Measurements from ENCODE around the gene SAT2.
"Not testable (repeated sequence)": the region's sequence is repeated elsewhere in the genome, so short reads cannot be mapped to it uniquely, and the experiment has no call there.

The SAT2 gene

GRCh38 chr17:7613769-7614424, 13.7 kb downstream of the SAT2 start:
- in situ Hi-C loops (cut with HindIII; ENCODE audit: low pct_ligation_motif_present, low sequenced_read_pairs), result no loop called here
- Histone ChIP-seq H3K4me3 (ENCODE audit: low read depth, low read length) (peak overlapping the region; percentile 87), H3K36me3 (replicated peaks) (peaks cover 3% of the 10 kb centered on the region), H3K27ac (peak overlapping the region; percentile 72), H3K27me3 (replicated peaks) (no peaks in the 10 kb centered on the region)
- DNase-seq, result peak; percentile 16
- peak; percentile 13 for TF ChIP-seq CTCF (IDR thresholded peaks at IDR 0.05; ENCODE audit: low read depth, low read length, missing control alignments)

DNA sequence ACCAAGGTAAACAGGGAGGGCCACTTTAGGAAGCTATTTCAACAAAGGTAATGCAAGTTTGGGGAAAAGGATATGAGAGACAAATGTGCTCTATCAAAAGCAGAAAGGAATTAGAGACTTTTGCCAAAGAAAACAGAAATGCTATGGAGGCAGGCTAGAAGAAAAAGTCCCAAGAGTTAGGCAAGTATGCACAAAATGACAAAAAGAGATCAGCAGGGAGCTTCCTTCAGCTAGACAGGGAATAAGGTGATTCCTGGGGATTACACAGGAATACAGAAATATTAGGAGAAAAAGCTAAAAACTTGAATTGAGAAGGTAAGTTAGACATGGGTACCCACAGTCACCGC, 15.4 kb downstream of the SAT2 start:
- no peaks in the 10 kb centered on the region for H3K27me3 ChIP-seq (replicated peaks)
- no peak for DNase-seq
- H3K36me3 ChIP-seq (replicated peaks), result peaks cover 3% of the 10 kb centered on the region
- H3K27ac ChIP-seq, result peak overlapping the region; percentile 7
- no peak overlapping the region for H3K4me3 ChIP-seq (ENCODE audit: low read depth, low read length)
- in situ Hi-C loops (cut with HindIII; ENCODE audit: low pct_ligation_motif_present, low sequenced_read_pairs), result no loop called here
- TF ChIP-seq CTCF (IDR thresholded peaks at IDR 0.05; ENCODE audit: low read depth, low read length, missing control alignments), result no peak

DNA sequence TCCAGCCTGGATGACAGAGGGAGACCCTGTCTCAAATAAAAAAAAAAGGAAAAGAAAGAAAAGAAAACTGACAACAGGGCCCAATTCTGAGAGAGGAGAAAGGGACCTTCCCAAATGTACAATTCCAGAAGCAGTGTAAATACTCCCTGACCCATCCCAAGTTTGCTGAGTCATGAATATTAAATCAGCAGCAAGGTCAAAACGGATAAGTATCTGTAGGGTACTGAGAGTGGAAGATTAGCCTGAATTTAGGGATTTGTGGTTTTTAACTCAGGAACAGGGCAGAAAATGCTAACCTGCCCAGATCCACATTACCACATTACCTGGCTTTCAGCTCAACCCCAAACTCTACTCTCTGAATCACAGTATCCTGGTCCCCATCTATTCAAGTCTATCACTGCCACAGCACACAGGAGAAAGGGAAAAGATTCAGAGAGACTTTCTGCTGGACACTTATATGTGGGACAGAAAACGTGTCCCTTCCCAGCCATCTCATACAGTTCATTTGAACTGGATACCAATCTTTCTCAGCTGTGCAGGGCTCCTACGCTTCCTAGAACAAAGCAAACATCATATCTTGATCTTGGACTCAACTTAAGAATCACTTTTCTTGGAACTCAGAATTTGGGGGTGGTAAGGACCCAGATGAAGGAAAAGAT, 15.9 kb downstream of the SAT2 start:
- Histone ChIP-seq H3K36me3 (replicated peaks) (peaks cover 3% of the 10 kb centered on the region), H3K27ac (peak overlapping the region; percentile 7), H3K4me3 (ENCODE audit: low read depth, low read length) (no peak overlapping the region), H3K27me3 (replicated peaks) (no peaks in the 10 kb centered on the region)
- no peak for DNase-seq
- in situ Hi-C loops (cut with HindIII; ENCODE audit: low pct_ligation_motif_present, low sequenced_read_pairs), result no loop called here
- no peak for TF ChIP-seq CTCF (IDR thresholded peaks at IDR 0.05; ENCODE audit: low read depth, low read length, missing control alignments)

DNA sequence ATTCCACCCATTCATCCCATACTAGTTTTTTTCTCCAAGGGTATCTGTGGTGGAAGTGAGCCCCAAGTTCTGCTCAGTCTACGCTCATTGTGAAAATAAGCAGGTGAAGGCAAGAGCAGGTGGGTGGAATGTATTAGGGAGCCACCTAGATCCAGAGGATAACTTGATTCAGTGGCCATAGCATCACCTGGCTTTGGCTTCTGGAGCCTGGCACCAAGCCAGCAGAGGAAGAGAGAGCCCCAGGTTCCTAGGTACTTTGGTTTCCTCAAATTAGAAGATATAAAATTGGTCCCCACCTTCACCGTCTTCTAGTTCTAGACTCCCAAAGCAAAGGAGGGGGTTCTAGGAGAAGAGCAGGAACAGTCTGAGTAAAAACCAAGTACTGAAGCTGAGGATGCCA, 17.0 kb downstream of the SAT2 start:
- in situ Hi-C loops (cut with HindIII; ENCODE audit: low pct_ligation_motif_present, low sequenced_read_pairs), result no loop called here
- TF ChIP-seq CTCF (IDR thresholded peaks at IDR 0.05; ENCODE audit: low read depth, low read length, missing control alignments), result no peak
- H3K27me3 ChIP-seq (replicated peaks), result no peaks in the 10 kb centered on the region
- H3K27ac ChIP-seq, result no peak overlapping the region
- H3K4me3 ChIP-seq (ENCODE audit: low read depth, low read length), result no peak overlapping the region
- H3K36me3 ChIP-seq (replicated peaks), result peaks cover 3% of the 10 kb centered on the region
- DNase-seq, result no peak

- in situ Hi-C loops (cut with HindIII; ENCODE audit: low pct_ligation_motif_present, low sequenced_read_pairs), result no loop called here
- H3K4me3 ChIP-seq (ENCODE audit: low read depth, low read length), result no peak overlapping the region
- no peak overlapping the region for H3K27ac ChIP-seq
- H3K36me3 ChIP-seq (replicated peaks), result peaks cover 30% of the 10 kb centered on the region
- no peaks in the 10 kb centered on the region for H3K27me3 ChIP-seq (replicated peaks)
- TF ChIP-seq CTCF (IDR thresholded peaks at IDR 0.05; ENCODE audit: low read depth, low read length, missing control alignments), result no peak
- no peak for DNase-seq
Measured at GRCh38 chr17:7606280-7606679, 21.3 kb downstream of the SAT2 start.

DNA sequence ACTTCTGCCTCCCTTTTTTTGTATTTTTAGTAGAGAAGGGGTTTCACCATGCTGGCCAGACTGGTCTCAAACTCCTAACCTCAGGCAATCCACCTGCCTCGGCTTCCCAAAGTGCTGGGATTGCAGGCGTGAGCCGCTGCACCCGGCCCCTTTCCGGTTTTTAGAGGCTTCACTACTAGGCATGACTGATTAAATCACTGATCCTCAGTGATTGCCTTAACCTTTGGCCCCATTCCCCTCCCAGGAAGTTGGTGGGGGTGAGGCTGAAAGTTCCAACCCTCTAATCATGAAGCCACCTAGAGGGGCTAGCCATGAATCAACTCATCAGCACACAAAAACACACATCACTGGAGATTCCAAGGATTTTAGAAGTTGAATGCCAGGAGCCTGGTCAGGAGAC, 30.1 kb downstream of the SAT2 start:
- DNase-seq; H3K4me3 ChIP-seq (ENCODE audit: low read depth, low read length); in situ Hi-C loops (cut with HindIII; ENCODE audit: low pct_ligation_motif_present, low sequenced_read_pairs); H3K27me3 ChIP-seq (replicated peaks); H3K27ac ChIP-seq: not testable (repeated sequence)
- peaks cover 85% of the 10 kb centered on the region for H3K36me3 ChIP-seq (replicated peaks)
